Measurements from ENCODE around the gene CCDC97. TPM values are rescaled to one million over a fixed set of nuclear protein-coding genes. Genes with fewer than 3 reads are reported as not detected.

The CCDC97 gene
- total RNA-seq, 4 donors from 2014 or later: 10.0 to 15.4 (median 12.6) TPM

GRCh38 chr19:41334793-41335192 lies 24.8 kb downstream of the CCDC97 start:
- TF ChIP-seq CTCF (IDR thresholded peaks at IDR 0.05; ENCODE audit: low read depth): no peak

- no peak for TF ChIP-seq CTCF (IDR thresholded peaks at IDR 0.05; ENCODE audit: low read depth)
Measured at GRCh38 chr19:41335467-41335866, 25.5 kb downstream of the CCDC97 start.

GRCh38 chr19:41339936-41340335 lies 30.0 kb downstream of the CCDC97 start:
- TF ChIP-seq CTCF (IDR thresholded peaks at IDR 0.05; ENCODE audit: low read depth): no peak

- no peak for TF ChIP-seq CTCF (IDR thresholded peaks at IDR 0.05; ENCODE audit: low read depth)
Measured at GRCh38 chr19:41341669-41342490, 31.9 kb downstream of the CCDC97 start.

GRCh38 chr19:41344162-41344561 lies 34.2 kb downstream of the CCDC97 start:
- TF ChIP-seq CTCF (IDR thresholded peaks at IDR 0.05; ENCODE audit: low read depth): no peak

GRCh38 chr19:41350735-41351338 lies 40.9 kb downstream of the CCDC97 start:
- TF ChIP-seq CTCF (IDR thresholded peaks at IDR 0.05; ENCODE audit: low read depth): no peak

Measured in subcutaneous adipose tissue (tissue), 4 donors.